ENCODE results near the gene SLC22A2.

GRCh38 chr6:160263196-160263939 lies 4.7 kb upstream of the SLC22A2 start:
- no peak for TF ChIP-seq CTCF (IDR thresholded peaks at IDR 0.05 in 2 of 3, conservative IDR thresholded peaks at IDR 0.05 in 1 of 3; ENCODE audit: control insufficient read depth in 2 of 3, extremely low read depth in 1 of 3, insufficient read depth in 1 of 3, low read depth in 3 of 3, low read length in 3 of 3)
- no peak for TF ChIP-seq SIN3A (IDR thresholded peaks at IDR 0.05; ENCODE audit: low read depth, low read length)

Measured in GM12878 (cell line).